HepG2 (cell line): ENCODE results near the gene EEPD1. TPM values are rescaled to one million over a fixed set of nuclear protein-coding genes. Genes with fewer than 3 reads are reported as not detected.

ENCODE experiments used
- EEA1 ChIP-seq: sonication (generic); formaldehyde crosslinking; IDR thresholded peaks from 2 replicates; pipeline ENCODE4 v1.5.1; 2020; ENCODE audit warnings: mild to moderate bottlenecking, missing genetic modification reagents, borderline replicate concordance
- ELF3 ChIP-seq: IDR thresholded peaks from 2 replicates; pipeline ENCODE4 v1.6.1; 2016; ENCODE audit warnings: missing genetic modification reagents, missing compliant biosample characterization
- HOXA7 ChIP-seq: sonication (generic); formaldehyde crosslinking; IDR thresholded peaks from 2 replicates; pipeline ENCODE4 v1.8.1; 2022; ENCODE audit warnings: mild to moderate bottlenecking, missing genetic modification reagents, moderate library complexity
- RARA ChIP-seq: IDR thresholded peaks from 2 replicates; pipeline ENCODE4 v1.6.1; 2016; ENCODE audit warnings: missing genetic modification reagents, missing compliant biosample characterization
- RBFOX2 ChIP-seq: fragments of 200-400 bp; formaldehyde crosslinking; IDR thresholded peaks from 2 replicates; pipeline ENCODE4 v1.6.1; 2017; ENCODE audit warnings: low read depth, mild to moderate bottlenecking, low read length
- SP1 ChIP-seq, 2 experiments: fragments of 450-650 bp in 1 of 2; sonication (generic) in 1 of 2; formaldehyde crosslinking in 1 of 2; IDR thresholded peaks; 2 replicates each; pipeline versions ENCODE4 v1.4.0 to v1.6.1; 2016 to 2020; ENCODE audit warnings: missing genetic modification reagents in 1 of 2
- ZBTB21 ChIP-seq: sonication (generic); formaldehyde crosslinking; IDR thresholded peaks from 2 replicates; pipeline ENCODE4 v1.4.0; 2020; ENCODE audit warnings: missing genetic modification reagents
- ZC3H4 ChIP-seq: sonication (generic); formaldehyde crosslinking; IDR thresholded peaks from 2 replicates; pipeline ENCODE4 v1.4.0; 2020; ENCODE audit warnings: missing genetic modification reagents, borderline replicate concordance
- ZFY ChIP-seq: sonication (generic); formaldehyde crosslinking; IDR thresholded peaks from 2 replicates; pipeline ENCODE4 v1.4.0; 2020; ENCODE audit warnings: missing genetic modification reagents
- polyA plus RNA-seq, 8 experiments: library from polyadenylated mRNA; depleted of rRNA in 3 of 8; stranded (reverse) in 7 of 8; unstranded in 1 of 8; fragments of >200 nt; fragmentation: Illumina TruSeq in 4 of 8; extraction: Trizol in 4 of 8; gene quantifications; 2 replicates each; pipeline versions ENCODE4 v1.2.1 to v1.2.3, GENCODE V29; 2011 to 2016; ENCODE audit warnings: low read depth in 4 of 8, missing spikeins in 1 of 8, mixed read lengths in 1 of 8; ENCODE audit not compliant: insufficient read depth in 1 of 8
- total RNA-seq, 5 experiments: library from RNA; depleted of rRNA; stranded (reverse); fragments of >200 nt; fragmentation: Illumina TruSeq; extraction: Trizol; gene quantifications; 2 replicates each; pipeline ENCODE4 v1.2.3, GENCODE V29; 2016; ENCODE audit warnings: low read depth in 1 of 5
- TF ChIP-seq, protein P1 (sequence below): IDR thresholded peaks from 2 replicates; pipeline ENCODE4 v1.6.1; 2016; ENCODE audit warnings: low read depth, missing genetic modification reagents, missing compliant biosample characterization
- TF ChIP-seq, protein P2 (sequence below): sonication (generic); formaldehyde crosslinking; IDR thresholded peaks from 2 replicates; pipeline ENCODE4 v1.4.0; 2020; ENCODE audit warnings: mild to moderate bottlenecking, missing genetic modification reagents
- TF ChIP-seq, protein P3 (sequence below): IDR thresholded peaks from 2 replicates; pipeline ENCODE4 v1.6.1; 2016; ENCODE audit warnings: missing genetic modification reagents, missing compliant biosample characterization
- TF ChIP-seq, protein P4 (sequence below): sonication (generic); formaldehyde crosslinking; IDR thresholded peaks from 2 replicates; pipeline ENCODE4 v1.4.0; 2020; ENCODE audit warnings: missing genetic modification reagents
- TF ChIP-seq, protein P5 (sequence below): sonication (generic); formaldehyde crosslinking; conservative IDR thresholded peaks from 2 replicates; pipeline ENCODE4 v1.4.0; 2020; ENCODE audit warnings: mild to moderate bottlenecking, missing genetic modification reagents, moderate library complexity

The EEPD1 gene
- total and polyA plus RNA-seq, 2 of the 13 experiments (the other 11 are each of a cell fraction or from before 2014, with no cell fraction given) = 10.1 to 16.4 TPM

DNA sequence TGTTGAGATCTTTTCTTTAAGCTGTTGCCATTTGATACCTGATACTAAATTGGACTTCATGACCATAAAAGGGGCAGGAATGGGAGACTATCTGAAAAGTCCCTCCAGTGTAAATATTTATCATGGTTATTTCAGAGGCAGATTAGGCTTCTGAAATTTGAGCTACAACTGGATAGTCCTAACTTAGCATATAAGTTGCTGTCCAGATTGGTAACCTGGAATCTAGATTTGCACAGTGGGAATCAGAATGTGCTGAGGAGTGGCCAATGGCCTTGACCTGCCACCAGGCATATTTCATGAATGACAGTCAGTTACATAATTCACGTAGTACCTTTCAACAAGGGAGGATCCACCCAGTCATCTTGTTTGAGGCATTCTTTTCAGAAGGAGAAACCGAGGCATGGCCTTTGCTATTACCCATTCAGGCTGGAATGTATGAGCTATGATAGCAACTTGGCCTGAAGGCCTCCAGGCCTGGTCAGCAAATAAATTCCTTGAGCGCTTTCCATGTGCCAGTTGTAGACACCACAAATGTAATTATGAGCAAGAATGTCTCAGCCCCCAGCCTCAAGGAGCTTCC, 80.0 kb downstream of the EEPD1 start (continued):
- TF ChIP-seq, protein P1, sequence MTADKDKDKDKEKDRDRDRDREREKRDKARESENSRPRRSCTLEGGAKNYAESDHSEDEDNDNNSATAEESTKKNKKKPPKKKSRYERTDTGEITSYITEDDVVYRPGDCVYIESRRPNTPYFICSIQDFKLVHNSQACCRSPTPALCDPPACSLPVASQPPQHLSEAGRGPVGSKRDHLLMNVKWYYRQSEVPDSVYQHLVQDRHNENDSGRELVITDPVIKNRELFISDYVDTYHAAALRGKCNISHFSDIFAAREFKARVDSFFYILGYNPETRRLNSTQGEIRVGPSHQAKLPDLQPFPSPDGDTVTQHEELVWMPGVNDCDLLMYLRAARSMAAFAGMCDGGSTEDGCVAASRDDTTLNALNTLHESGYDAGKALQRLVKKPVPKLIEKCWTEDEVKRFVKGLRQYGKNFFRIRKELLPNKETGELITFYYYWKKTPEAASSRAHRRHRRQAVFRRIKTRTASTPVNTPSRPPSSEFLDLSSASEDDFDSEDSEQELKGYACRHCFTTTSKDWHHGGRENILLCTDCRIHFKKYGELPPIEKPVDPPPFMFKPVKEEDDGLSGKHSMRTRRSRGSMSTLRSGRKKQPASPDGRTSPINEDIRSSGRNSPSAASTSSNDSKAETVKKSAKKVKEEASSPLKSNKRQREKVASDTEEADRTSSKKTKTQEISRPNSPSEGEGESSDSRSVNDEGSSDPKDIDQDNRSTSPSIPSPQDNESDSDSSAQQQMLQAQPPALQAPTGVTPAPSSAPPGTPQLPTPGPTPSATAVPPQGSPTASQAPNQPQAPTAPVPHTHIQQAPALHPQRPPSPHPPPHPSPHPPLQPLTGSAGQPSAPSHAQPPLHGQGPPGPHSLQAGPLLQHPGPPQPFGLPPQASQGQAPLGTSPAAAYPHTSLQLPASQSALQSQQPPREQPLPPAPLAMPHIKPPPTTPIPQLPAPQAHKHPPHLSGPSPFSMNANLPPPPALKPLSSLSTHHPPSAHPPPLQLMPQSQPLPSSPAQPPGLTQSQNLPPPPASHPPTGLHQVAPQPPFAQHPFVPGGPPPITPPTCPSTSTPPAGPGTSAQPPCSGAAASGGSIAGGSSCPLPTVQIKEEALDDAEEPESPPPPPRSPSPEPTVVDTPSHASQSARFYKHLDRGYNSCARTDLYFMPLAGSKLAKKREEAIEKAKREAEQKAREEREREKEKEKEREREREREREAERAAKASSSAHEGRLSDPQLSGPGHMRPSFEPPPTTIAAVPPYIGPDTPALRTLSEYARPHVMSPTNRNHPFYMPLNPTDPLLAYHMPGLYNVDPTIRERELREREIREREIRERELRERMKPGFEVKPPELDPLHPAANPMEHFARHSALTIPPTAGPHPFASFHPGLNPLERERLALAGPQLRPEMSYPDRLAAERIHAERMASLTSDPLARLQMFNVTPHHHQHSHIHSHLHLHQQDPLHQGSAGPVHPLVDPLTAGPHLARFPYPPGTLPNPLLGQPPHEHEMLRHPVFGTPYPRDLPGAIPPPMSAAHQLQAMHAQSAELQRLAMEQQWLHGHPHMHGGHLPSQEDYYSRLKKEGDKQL = no peak
- TF ChIP-seq, protein P2, sequence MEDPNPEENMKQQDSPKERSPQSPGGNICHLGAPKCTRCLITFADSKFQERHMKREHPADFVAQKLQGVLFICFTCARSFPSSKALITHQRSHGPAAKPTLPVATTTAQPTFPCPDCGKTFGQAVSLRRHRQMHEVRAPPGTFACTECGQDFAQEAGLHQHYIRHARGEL (CRISPR knock-in tag) = no peak
- TF ChIP-seq, protein P3, sequence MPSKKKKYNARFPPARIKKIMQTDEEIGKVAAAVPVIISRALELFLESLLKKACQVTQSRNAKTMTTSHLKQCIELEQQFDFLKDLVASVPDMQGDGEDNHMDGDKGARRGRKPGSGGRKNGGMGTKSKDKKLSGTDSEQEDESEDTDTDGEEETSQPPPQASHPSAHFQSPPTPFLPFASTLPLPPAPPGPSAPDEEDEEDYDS (CRISPR knock-in tag) = no peak
- TF ChIP-seq ZC3H4 (no peak), RBFOX2 (no peak), EEA1 (CRISPR knock-in tag) (no peak), ZBTB21 (no peak), SP1 (IDR thresholded peaks at IDR 0.05) (no peak), SP1 (CRISPR knock-in tag; IDR thresholded peaks at IDR 0.05) (no peak), ELF3 (CRISPR knock-in tag) (no peak), HOXA7 (no peak), RARA (peak; percentile 83), ZFY (CRISPR knock-in tag) (no peak)
- TF ChIP-seq, protein P4, sequence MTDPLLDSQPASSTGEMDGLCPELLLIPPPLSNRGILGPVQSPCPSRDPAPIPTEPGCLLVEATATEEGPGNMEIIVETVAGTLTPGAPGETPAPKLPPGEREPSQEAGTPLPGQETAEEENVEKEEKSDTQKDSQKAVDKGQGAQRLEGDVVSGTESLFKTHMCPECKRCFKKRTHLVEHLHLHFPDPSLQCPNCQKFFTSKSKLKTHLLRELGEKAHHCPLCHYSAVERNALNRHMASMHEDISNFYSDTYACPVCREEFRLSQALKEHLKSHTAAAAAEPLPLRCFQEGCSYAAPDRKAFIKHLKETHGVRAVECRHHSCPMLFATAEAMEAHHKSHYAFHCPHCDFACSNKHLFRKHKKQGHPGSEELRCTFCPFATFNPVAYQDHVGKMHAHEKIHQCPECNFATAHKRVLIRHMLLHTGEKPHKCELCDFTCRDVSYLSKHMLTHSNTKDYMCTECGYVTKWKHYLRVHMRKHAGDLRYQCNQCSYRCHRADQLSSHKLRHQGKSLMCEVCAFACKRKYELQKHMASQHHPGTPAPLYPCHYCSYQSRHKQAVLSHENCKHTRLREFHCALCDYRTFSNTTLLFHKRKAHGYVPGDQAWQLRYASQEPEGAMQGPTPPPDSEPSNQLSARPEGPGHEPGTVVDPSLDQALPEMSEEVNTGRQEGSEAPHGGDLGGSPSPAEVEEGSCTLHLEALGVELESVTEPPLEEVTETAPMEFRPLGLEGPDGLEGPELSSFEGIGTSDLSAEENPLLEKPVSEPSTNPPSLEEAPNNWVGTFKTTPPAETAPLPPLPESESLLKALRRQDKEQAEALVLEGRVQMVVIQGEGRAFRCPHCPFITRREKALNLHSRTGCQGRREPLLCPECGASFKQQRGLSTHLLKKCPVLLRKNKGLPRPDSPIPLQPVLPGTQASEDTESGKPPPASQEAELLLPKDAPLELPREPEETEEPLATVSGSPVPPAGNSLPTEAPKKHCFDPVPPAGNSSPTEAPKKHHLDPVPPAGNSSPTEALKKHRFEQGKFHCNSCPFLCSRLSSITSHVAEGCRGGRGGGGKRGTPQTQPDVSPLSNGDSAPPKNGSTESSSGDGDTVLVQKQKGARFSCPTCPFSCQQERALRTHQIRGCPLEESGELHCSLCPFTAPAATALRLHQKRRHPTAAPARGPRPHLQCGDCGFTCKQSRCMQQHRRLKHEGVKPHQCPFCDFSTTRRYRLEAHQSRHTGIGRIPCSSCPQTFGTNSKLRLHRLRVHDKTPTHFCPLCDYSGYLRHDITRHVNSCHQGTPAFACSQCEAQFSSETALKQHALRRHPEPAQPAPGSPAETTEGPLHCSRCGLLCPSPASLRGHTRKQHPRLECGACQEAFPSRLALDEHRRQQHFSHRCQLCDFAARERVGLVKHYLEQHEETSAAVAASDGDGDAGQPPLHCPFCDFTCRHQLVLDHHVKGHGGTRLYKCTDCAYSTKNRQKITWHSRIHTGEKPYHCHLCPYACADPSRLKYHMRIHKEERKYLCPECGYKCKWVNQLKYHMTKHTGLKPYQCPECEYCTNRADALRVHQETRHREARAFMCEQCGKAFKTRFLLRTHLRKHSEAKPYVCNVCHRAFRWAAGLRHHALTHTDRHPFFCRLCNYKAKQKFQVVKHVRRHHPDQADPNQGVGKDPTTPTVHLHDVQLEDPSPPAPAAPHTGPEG (CRISPR knock-in tag) = no peak
- TF ChIP-seq, protein P5, sequence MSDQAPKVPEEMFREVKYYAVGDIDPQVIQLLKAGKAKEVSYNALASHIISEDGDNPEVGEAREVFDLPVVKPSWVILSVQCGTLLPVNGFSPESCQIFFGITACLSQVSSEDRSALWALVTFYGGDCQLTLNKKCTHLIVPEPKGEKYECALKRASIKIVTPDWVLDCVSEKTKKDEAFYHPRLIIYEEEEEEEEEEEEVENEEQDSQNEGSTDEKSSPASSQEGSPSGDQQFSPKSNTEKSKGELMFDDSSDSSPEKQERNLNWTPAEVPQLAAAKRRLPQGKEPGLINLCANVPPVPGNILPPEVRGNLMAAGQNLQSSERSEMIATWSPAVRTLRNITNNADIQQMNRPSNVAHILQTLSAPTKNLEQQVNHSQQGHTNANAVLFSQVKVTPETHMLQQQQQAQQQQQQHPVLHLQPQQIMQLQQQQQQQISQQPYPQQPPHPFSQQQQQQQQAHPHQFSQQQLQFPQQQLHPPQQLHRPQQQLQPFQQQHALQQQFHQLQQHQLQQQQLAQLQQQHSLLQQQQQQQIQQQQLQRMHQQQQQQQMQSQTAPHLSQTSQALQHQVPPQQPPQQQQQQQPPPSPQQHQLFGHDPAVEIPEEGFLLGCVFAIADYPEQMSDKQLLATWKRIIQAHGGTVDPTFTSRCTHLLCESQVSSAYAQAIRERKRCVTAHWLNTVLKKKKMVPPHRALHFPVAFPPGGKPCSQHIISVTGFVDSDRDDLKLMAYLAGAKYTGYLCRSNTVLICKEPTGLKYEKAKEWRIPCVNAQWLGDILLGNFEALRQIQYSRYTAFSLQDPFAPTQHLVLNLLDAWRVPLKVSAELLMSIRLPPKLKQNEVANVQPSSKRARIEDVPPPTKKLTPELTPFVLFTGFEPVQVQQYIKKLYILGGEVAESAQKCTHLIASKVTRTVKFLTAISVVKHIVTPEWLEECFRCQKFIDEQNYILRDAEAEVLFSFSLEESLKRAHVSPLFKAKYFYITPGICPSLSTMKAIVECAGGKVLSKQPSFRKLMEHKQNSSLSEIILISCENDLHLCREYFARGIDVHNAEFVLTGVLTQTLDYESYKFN (CRISPR knock-in tag) = no peak
